ENCODE data around the gene NPEPL1. TPM values are rescaled to one million over a fixed set of nuclear protein-coding genes. Genes with fewer than 3 reads are reported as not detected.

NPEPL1 gene
- total RNA-seq, 1 experiment from 2014 or later, result 31.1 TPM

- Histone ChIP-seq H3K14ac (ENCODE audit: insufficient read depth, low read length) (no peak overlapping the region), H2BK15ac (ENCODE audit: low read depth, low read length) (no peak overlapping the region), H2BK12ac (ENCODE audit: insufficient read length, low read depth, low read length) (no peak overlapping the region), H3K4me2 (ENCODE audit: insufficient read depth, insufficient read length, low read length) (peak overlapping the region; percentile 30), H3K4ac (ENCODE audit: low read depth, low read length) (no peak overlapping the region), H2BK20ac (ENCODE audit: low read depth, low read length, poor library complexity, severe bottlenecking) (no peak overlapping the region), H3K79me2 (ENCODE audit: insufficient read depth, low read length) (peaks cover 3% of the 10 kb centered on the region; the same call in 1 of the 2 replicates), H3K27ac (ENCODE audit: insufficient read length, low read depth, low read length) (peak overlapping the region; percentile 92), H3K18ac (ENCODE audit: insufficient read length, low read depth, low read length) (no peak overlapping the region), H2AFZ (ENCODE audit: low read length) (no peak overlapping the region), H2BK5ac (ENCODE audit: insufficient read length, low read length) (no peak overlapping the region), H3T11ph (ENCODE audit: low read length) (no peak overlapping the region), H3K23ac (ENCODE audit: insufficient read length, low read depth, low read length) (no peak overlapping the region), H3K9ac (ENCODE audit: extremely low read depth, insufficient read length, low read length) (no peak overlapping the region), H4K5ac (ENCODE audit: insufficient read length, low read depth, low read length) (no peak overlapping the region), H3K56ac (ENCODE audit: insufficient read length, low read depth, low read length) (no peak overlapping the region), H3K9me3 (ENCODE audit: control insufficient read depth, low read depth, low read length) (no peaks in the 10 kb centered on the region), H3K79me1 (ENCODE audit: insufficient read depth, low read depth, low read length, poor library complexity, severe bottlenecking) (no peaks in the 10 kb centered on the region), H2BK120ac (ENCODE audit: low read depth, low read length, poor library complexity, severe bottlenecking) (no peak overlapping the region), H3K27me3 (ENCODE audit: insufficient read depth, low read length) (no peaks in the 10 kb centered on the region), H3K4me1 (ENCODE audit: insufficient read depth, low read length) (peaks cover 12% of the 10 kb centered on the region), H4K8ac (replicated peaks; ENCODE audit: insufficient read length, low read depth, low read length) (no peak overlapping the region), H4K20me1 (ENCODE audit: control insufficient read depth, insufficient read depth, insufficient read length) (no peaks in the 10 kb centered on the region), H3K23me2 (ENCODE audit: insufficient read length, low read depth, low read length, poor library complexity, severe bottlenecking) (no peaks in the 10 kb centered on the region), H4K91ac (ENCODE audit: insufficient read length, low read depth, low read length) (peak overlapping the region; percentile 22), H2AK5ac (ENCODE audit: insufficient read length, low read length) (no peak overlapping the region)
- peak overlapping the region; percentile 98 to 100 (median 98) for H3K27ac Mint-ChIP-seq
- peak overlapping the region; percentile 28 to 68 for H3K4me3 Mint-ChIP-seq
- H3K36me3 Mint-ChIP-seq (ENCODE audit: insufficient read depth in 1 of 3, low read depth in 3 of 3), result peaks cover 21 to 57% (median 45%) of the 10 kb centered on the region in 3 experiments
- TF ChIP-seq CTCF (conservative IDR thresholded peaks at IDR 0.05), result no peak
- no peak for DNase-seq
- H3K27me3 Mint-ChIP-seq (ENCODE audit: low read depth), result no peaks in the 10 kb centered on the region
- H3K4me1 Mint-ChIP-seq, result peaks cover 63 to 66% of the 10 kb centered on the region in 2 experiments
- H3K9me3 Mint-ChIP-seq, result no peaks in the 10 kb centered on the region
- WGBS (ENCODE audit: extremely low coverage, insufficient read length, low lambda C conversion rate), result no CpG with 5 or more reads among the region's 1 CpG
These were observed 22.5 kb upstream of the NPEPL1 start for GRCh38 chr20:58670102-58670501.

Measured in H9 (cell line).